GM03348 (cell line): ENCODE results near the gene MXI1.
A peak's percentile ranks its signal among the peaks of the same experiment; 100 is the strongest.
"Not testable (repeated sequence)": the region's sequence is repeated elsewhere in the genome, so short reads cannot be mapped to it uniquely, and the experiment has no call there.

Experiments used
- DNase-seq: peaks from one replicate; pipeline ENCODE4 v3.0.0; 2012; ENCODE audit warnings: low spot score

MXI1 gene

DNA sequence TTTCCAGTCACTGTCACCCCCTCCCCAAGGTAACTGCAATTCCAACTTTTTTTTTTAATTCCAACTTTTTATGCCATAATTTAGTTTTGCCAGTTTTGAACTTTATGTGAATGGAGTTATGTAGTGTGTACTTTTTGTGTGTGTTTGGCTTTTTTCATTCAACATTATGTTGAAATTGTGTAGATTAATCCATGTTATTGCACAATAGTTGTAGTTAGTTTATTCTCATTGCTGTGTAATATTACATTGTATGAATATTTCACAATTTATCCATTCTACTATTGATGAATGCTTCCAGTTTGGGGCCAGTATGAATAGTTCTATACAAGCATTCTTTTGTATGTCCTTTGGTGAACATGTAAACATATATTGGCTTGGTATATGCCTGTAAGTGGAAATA lies 32.5 kb downstream of the MXI1 start:
- no peak for DNase-seq

DNA sequence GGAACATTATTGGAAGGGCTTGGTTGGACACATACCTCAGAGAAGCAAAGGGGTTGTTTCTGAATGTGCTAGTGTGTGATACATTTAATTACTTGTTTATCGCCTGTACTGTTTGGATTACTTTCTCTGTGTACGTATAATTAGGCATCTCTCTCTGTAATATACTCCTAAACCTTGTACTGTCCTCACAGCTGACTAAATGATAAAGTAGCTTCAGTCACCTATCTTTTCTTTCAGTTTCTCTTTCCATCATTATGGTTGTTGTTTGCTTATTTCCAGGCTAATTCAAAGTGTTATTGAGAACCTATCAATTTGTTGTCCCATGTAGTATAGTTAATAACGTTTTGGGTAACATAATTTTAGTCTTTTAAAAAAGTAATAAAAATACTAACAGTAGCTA lies 34.0 kb downstream of the MXI1 start:
- DNase-seq, result no peak

DNA sequence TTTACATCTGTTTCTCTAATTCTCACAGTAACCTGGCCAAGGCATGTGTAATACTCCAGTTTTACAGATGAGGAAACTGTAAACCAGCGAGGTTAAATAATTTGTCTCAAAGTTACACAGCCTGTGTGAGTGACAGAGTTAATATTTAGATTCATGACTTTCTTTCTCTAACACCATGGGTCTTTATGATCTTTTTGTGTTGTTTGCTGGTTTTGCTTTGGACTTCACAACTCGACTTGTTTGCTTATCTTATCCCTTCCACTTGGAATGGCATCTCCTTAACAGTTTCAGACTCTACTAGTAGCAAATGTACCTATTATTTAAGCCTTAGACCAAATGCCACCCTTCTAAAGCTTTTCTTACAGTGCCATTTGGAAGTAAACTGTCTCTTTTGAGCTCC lies 34.4 kb downstream of the MXI1 start:
- no peak for DNase-seq

DNA sequence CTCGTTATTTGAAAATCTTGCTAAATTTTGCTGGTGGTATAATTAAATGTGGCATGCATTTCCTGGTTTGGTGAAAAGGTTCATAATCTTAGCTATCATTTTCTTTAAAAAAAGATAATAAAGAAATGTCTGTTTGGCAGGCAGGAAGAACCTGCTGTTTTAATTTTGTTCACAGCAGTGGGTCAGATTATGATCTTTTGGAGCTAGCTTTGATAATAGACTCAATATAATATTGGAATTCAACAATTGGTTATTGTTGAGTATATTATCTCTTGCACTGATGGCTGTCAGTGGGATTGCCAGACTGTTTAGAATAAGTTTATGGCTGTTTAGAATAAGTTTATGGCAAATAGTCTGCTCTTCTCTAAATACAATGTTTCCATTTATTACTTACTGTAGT lies 35.1 kb downstream of the MXI1 start:
- no peak for DNase-seq

DNA sequence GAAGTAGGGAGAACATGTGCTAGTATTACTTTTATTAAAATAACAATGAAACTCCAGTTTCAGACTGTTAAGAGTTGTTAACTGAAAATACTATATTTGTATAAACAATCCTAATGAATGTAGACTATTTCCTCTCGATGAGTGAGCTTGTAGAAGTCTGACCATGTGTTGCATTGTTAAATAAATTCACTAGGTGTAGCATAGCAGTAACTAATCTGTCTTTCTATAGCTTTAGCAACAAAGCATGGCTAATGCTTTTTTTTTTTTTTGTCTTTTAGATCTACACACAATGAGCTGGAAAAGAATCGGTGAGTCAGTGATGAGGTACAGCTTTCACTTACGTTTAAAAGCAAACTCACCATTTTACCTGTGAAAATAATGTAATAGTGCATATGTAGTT lies 37.1 kb downstream of the MXI1 start:
- no peak for DNase-seq

DNA sequence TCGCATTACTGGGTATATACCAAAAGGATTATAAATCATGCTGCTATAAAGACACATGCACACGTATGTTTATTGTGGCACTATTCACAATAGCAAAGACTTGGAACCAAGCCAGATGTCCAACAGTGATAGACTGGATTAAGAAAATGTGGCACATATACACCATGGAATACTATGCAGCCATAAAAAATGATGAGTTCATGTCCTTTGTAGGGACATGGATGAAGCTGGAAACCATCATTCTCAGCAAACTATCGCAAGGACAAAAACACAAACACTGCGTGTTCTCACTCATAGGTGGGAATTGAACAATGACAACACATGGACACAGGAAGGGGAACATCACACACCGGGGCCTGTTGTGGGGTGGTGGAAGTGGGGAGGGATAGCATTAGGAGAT lies 40.4 kb downstream of the MXI1 start:
- DNase-seq, result not testable (repeated sequence)

DNA sequence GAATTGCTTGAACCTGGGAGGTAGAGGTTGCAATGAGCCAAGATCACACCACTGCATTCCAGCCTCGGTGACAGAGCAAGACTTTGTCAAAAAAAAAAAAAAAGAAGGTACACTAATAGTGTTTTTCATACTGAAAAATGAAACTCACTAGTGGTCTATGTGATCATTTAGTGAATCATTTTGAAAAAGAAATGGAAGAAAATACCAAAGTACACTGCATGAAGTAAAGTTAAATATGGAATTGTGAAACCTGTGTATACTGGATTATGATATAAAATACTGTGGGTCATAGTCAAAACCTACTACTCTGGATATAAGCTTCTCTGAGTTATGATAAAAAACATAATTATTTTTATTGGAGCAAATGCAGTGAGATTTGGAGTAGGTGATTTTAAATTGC lies 42.1 kb downstream of the MXI1 start:
- not testable (repeated sequence) for DNase-seq

DNA sequence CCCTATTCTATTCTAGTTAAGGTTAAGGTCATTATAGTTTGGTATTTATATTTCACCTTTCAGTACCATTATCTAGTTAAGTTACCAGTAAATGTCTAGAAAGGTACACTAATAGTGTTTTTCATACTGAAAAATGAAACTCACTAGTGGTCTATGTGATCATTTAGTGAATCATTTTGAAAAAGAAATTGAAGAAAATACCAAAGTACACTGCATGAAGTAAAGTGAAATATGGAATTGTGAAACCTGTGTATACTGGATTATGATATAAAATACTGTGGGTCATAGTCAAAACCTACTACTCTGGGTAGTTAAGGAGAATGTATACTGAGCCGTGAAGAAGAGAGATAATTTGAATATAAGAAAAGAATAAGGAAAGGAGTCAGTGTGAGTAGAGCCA lies 44.0 kb downstream of the MXI1 start:
- not testable (repeated sequence) for DNase-seq

DNA sequence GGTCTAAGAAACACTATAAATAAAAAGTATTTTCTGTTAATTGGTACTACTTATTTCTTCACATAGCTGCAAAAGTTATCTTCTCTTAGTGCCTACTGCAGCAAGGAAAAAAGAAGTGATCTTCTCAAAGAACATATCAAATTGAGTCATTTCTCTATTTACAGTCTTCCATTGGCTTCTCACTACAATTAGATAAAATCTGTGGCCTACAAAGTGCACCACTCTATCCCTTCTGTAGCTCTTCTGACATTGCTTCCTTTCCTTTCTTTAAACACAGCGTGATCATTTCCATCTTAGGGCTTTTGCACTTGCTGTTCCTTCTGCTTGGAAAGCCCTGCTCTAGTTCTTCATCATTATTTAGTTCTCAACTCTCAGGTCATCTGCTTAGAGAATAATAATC lies 44.7 kb downstream of the MXI1 start:
- DNase-seq, result no peak

DNA sequence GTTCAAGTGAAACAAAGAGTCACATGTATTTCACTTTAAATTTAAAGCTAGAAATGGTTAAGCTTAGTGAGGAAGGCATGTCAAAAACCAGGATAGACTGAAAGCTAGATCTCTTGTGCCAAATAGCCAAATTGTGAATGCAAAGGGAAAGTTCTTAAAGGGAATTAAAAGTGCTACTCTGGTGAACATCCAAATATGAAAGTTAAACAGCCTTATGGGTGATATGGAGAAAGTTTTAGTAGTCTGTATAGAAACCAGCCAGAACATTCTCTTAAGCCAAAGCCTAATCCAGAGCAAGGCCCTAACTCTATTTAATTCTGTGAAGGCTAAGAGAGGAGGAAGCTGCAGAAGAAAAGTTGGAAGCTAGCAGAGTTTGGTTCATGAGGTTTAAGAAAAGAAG lies 47.1 kb downstream of the MXI1 start:
- no peak for DNase-seq

DNA sequence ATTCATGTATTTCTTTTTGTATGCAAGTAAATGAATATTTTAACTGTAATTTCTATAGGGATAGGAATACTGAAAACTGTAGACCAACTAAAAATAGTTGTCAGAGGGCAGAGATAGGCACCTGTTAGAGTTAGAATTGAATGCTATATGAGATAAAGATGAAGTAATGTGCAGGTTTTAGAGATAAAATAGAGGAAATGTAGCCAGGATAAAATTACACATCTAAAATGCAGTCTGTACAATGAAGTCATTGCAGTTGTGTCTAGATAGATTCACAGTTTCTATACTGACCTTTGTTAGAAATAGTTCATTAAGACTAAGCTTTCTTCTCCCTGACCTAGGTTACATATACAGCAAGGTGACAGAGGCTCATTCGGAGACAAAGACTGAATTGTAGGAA lies 51.1 kb downstream of the MXI1 start:
- DNase-seq, result no peak

DNA sequence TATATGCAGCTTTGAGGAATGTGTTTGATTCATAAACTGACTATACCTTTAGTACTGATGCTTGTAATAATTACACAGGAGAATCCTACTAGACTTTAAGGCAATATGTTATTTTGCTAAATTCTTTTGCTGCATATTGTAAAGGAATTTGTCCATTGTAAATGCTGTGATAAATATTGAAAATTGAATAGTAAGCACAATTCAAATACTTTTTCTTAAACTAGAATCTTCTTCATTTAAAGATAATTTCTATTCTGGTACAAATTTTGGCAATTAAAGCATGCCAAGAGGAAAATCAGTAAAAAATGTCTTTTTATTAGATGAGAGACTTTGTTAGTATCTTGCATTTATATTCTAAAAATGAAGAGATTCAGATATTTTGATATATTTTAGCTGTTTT lies 51.9 kb downstream of the MXI1 start:
- DNase-seq, result no peak

DNA sequence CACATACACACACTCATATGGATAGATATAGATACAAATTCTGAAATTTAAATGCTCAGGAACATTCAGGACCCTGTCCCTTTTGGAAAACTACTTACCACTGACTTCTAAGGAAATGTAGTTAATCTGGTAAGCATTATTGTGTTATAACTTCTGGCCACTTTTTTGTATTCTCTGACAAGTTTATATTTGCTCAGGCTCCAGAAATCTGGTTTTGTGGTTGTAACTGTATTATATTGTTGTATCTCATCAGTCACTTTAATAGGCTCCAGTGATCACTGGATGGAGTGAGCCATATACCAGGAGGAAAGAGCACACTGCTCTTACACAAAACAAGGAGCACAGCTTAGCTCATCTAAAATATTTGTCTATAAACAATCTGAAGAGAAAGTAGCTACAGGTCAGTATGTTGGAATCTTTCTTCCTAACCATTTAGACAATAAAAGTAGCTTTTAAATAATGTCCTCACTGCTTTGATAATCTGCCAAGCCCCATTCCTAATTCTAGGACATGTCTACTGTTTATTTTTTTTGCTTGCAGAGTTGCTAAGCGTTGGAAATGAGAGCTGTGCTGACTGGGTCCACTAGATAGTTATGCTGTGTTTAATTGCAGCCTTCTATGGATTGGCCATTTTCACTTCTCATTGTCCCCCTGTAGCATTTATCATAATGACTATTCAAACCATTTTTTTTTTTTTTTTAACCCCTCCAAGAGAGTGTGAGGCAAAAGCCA lies 53.5 kb downstream of the MXI1 start:
- no peak for DNase-seq

DNA sequence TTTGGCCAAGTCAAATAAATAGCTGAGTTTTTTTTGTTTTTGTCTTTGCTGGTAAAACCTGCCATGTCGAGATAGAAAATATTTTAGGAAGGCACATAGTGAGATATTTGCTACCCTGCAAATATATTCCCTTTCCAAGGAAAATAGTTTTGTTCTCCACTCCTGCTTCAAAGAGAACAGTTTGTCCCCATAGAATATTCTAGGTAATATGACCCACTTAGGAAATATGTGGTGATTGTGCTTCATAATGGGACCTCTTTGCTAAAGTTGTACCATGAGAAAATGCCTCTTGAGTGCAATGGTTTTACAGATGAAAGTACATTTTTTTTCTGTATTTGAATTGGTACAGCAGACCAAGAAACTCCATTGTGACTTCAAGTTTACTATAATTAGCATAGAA lies 55.8 kb downstream of the MXI1 start:
- no peak for DNase-seq

DNA sequence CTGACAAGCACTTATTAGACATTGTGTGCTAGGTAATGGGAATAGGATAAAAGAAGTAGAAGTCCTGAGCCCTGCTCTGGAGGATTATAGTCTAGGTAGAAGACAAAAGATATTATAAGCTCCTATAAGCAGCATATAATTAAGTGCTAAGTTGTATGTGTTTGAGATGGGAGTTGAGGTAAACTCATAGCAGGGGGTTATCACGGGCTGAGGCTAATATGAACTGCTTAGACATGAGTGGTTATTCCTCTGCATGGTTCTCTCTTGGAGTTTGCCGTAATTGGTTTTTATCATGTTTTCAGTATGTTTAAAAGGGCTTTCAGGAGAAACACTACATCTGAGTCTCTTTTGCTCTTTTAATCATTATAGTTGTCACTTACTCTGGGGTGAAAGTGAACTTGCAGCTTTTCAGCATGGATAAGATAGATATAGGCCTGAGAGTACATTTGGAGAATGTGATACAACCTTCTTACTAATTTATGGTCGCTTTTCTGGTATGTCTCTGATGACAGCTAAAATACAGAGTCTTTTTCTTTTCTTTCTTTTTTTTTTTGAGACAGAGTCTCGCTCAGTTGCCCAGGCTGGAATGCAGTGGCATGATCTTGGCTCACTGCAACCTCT lies 58.3 kb downstream of the MXI1 start:
- DNase-seq, result no peak

DNA sequence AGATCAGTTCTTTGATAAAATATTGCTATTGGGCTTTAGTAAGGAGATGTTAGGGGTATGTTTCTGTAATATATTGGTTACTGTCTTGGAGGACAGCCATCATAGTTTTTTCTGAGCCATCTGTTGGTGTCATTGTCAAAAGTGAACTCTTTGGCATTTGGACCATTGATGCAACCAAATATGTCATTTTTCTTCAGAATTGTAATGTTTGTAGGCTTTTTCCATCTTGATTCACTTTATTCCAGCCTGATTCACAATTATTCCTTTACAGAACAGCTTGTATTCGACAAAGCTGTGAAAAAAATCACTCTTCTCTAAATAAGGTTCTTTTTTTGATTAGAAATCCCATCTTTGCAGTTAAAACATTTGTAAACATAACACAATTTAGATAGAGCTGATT lies 59.9 kb downstream of the MXI1 start:
- DNase-seq, result no peak

DNA sequence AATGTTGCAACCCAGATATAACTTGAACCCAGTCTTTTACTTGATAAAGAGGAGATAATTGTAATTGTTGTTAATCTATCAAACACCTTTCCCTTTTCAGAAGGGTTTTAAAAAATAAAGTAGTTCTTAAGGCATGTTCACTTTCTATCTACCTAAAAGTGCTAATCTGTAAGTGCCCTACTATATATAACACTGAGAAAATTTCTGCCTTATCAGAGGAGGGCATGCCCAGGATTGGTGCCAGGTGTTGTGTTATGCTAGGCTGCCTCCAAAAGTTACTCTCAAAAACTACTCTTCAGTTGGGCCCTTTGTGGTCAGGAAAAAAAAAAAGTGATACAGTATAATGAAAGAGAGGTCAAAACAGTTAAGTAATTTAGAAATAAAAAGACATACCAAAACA lies 61.0 kb downstream of the MXI1 start:
- no peak for DNase-seq

DNA sequence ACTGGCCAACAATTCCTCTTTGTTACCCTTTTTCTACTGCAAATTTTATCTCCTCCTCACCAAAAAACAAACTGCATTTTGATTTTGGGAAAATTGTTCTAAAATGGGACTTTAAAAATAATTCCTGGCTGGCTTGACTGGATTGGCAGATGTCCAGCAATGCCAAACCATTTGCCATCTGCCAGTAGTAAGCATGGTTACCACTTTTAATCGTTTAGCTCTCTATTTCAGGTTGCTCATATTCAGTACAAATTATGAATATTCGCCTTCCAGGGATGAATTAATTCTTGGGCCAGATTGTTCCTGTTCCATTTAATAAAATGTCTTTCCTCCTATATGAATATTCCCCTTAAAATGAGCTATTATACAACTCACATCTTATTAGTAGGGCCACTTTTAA lies 61.6 kb downstream of the MXI1 start:
- no peak for DNase-seq

DNA sequence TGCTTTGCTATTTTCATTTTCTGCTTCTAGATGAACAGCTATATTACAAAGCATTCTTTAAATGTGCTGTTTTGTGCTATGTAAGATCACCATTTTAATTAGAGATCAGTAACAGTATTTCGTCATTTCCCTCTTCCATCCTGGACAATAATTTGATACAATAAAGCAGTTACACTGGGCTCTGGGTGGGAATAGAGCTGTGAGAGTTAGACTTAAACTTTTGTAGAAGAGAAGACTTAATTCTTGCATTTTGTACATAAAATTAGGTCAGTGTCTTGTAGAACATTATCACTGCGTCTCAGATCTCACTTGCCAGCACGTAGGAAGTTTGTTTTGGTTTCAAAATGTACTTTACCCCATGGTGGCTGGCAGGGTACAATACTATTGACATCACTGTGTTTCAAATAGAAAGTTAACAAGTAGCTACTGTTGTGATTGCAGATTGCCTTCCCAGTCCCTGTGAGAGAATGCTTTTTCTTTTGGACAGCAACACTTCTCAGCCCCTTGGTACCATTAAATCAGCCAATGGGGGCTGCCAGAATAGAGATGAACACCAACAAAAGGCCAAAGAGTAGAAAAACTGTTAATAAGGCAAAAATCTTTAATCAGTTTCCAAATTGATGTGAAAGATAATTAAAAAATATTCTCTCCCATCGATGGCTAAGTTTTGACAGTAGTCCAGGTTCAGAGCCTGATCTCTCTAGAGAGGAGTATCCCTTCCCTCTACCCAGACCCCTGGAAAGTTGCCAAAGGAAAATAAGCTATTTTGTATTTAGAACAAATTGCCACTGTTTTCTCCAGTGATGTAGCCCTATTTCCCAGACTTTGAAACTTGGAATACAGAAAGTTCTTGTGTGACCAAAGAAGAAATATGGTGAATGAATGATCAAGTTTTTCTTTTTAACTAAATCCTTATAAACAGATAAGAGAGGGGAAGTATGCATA lies 62.2 kb downstream of the MXI1 start:
- DNase-seq, result peak; percentile 7

DNA sequence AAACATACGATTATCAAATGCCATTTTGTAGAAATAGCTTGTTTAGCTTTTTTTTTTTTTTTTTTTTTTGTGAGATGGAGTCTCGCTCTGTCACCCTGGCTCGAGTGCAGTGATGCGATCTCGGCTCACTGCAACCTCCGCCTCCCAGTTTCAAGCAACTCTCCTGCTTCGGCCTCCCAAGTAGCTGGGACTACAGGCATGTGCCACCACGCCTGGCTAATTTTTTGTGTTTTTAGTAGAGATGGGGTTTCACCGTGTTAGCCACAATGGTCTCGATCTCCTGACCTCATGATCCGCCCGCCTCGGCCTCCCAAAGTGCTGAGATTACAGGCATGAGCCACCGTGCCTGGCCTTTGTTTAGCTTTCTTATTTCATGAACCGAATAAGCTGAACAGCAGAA lies 65.6 kb downstream of the MXI1 start:
- DNase-seq, result not testable (repeated sequence)

DNA sequence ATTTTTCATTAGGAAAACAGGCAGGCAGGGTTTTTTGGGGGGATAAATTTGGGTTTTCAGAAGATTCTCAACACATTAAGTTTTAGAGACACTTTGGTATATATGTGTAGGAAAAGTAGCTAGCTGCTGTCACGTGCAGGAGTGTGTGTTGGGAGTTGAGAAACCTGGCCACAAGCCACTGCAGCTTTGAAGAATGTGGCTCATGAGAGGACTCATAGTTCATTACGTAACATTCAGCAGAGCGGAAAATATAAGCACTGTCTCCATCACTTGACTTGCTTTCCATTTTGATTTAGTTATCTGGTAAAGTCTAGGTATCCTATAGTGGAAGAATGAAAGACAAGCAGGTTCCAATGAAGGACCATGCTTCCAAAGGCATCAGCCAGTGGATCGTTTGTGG lies 66.1 kb downstream of the MXI1 start:
- DNase-seq, result peak; percentile 54

DNA sequence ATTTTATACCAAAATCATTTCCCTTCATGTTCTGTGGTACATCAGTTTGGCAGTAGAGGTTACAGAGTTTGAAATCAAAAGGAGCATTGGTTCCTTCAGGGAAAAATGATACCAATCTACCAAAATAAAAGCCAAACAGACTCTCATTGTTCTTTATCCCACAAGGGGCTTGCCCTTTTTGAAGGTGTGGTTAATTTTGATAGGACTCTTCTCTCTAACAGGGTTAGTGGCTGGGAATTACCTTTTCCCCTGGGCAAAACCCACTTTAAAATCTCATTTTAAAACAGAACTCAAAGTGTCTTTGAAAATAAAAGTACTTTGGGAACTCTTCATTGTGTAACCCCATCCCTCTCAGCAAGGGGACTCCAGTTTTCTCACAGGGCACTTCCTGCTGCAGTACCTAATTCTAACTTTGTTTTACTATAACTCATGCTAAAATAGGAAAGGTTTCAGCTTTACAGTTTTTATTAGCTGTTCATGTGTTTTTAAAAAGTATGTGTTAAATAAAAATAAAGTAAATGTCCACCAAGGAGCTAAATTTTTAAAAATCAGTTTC lies 66.7 kb downstream of the MXI1 start:
- no peak for DNase-seq

DNA sequence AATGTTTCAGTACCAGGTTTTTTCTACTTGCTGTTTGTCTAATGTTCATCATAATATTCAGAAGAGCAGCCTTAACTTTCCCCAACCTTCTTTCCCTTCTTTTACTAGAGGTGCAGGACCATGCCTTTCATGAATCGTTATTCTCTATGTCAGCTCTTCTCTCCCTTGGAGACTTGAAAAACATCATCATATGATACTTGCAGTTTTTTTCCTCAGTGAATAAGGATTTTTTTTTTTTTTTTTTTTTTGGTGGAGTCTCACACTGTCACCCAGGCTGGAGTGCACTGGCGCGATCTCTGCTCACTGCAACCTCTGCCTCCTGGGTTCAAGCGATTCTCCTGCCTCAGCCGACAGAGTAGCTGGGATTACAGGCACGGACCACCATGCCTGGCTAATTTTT lies 67.2 kb downstream of the MXI1 start:
- DNase-seq, result no peak
